ENCODE data around the gene FLNC.

The FLNC gene

GRCh38 chr7:128833148-128833945, 3.1 kb downstream of the FLNC start:
- DNase-seq, result peak; percentile 35

GRCh38 chr7:128833946-128834325, 3.7 kb downstream of the FLNC start:
- DNase-seq, result no peak

DNA sequence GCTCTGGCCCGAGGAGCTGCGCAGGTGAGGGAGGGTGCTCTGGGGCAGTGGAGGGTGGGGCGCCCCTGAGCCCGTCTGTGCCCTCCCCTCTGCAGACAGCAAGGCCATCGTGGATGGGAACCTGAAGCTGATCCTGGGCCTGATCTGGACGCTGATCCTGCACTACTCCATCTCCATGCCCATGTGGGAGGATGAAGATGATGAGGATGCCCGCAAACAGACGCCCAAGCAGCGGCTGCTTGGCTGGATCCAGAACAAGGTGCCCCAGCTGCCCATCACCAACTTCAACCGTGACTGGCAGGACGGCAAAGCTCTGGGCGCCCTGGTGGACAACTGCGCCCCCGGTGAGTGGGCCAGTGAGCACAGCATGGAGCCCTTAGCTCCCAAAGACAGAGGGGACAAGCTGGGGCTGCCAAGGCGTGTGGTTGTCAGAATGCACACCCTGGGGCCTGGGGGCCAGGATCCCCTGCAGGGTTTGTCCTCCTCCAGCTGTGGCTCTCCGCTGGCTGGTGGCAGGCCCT, 5.1 kb downstream of the FLNC start:
- DNase-seq, result no peak

DNA sequence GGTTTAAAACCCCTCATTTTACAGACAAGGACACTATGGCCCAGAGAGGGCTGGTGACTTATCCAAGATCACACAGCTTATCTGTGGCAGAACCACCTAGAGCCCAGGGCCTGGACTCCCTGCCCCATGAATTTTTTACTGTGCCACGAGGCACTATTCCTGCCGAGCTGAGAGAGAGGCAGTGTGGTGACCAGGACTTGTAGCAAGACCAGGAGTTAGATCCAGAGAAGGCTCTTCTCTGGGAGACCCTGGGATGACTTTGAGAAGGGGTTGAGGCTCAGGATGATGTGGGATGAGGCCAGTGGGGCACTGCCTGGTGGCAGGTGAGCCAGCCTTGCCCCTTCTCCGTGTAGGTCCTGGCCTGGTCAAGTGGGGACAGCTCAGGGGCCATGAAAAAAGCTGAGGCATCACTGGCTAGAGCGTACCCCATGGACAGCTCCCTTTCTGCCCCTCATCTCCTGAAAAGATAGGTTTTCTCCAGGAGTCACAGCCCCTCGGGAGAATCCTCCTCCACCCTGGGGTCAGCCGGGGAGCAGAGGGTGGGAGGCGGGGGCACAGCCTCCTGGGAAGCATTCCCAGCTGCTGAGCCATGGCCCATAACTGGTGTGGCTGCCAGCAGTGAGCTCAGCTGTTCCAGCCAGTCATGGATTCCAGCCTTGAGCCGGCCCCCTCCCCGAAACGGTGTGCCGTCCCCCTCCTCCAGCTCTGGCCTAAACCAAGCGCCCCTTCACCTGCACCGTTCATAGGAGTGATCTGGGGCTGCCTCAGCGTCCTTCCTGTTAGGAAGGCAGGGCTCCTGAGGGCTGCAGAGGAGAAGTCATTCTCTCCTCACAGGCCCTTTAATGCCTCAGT, 5.8 kb downstream of the FLNC start:
- DNase-seq, result no peak

- DNase-seq, result no peak
Measured at GRCh38 chr7:128836729-128837348, 6.6 kb downstream of the FLNC start.

- no peak for DNase-seq
Measured at GRCh38 chr7:128837521-128837921, 7.3 kb downstream of the FLNC start.

- DNase-seq, result no peak
Measured at GRCh38 chr7:128838109-128838779, 8.0 kb downstream of the FLNC start.

- no peak for DNase-seq
Measured at GRCh38 chr7:128838981-128839731, 8.9 kb downstream of the FLNC start.

GRCh38 chr7:128839751-128840177, 9.6 kb downstream of the FLNC start:
- no peak for DNase-seq

- DNase-seq, result no peak
Measured at GRCh38 chr7:128840326-128841170, 10.3 kb downstream of the FLNC start.

DNA sequence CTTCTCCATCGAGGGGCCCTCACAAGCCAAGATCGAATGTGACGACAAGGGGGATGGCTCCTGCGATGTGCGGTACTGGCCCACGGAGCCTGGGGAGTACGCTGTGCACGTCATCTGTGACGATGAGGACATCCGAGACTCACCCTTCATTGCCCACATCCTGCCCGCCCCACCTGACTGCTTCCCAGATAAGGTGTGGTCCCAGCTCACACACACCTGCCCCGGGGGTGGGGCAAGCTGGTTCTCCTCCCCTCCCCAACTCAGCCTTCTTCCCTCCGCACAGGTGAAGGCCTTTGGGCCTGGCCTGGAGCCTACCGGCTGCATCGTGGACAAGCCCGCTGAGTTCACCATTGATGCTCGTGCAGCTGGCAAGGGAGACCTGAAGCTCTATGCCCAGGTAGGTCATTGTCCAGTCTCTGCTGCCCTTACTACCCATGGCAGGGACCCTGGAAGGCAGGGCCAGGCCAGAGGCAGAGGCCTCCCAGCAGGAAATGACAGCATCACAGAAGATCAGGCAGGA, 11.0 kb downstream of the FLNC start:
- DNase-seq, result no peak

DNA sequence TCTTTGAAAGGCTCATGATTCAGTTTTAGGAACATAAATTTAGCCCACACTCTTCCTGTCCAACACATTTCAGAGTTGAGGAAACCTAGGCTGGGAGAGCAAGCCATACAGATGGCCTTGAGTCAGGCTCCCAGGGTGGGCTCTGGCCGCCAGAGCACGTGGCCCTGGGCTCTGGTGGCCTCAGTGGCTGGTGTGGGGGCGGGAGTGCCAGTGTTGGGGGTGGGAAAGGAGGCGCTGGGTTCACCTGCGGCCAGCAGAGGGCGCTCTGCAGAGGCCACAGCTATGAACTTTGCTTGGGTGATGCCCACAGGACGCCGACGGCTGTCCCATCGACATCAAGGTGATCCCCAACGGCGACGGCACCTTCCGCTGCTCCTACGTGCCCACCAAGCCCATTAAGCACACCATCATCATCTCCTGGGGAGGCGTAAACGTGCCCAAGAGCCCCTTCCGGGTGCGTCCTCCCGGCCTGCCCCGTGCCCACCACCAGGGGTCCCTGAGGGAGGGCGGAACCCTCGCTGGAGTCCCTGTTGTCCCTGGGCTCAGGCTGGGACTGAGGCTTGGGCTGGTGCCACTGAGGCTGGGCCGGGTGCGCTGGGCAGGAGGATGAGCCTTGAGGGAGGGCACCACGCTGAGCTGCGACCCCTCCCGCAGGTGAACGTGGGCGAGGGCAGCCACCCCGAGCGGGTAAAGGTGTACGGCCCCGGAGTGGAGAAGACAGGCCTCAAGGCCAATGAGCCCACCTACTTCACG, 11.9 kb downstream of the FLNC start:
- no peak for DNase-seq

DNA sequence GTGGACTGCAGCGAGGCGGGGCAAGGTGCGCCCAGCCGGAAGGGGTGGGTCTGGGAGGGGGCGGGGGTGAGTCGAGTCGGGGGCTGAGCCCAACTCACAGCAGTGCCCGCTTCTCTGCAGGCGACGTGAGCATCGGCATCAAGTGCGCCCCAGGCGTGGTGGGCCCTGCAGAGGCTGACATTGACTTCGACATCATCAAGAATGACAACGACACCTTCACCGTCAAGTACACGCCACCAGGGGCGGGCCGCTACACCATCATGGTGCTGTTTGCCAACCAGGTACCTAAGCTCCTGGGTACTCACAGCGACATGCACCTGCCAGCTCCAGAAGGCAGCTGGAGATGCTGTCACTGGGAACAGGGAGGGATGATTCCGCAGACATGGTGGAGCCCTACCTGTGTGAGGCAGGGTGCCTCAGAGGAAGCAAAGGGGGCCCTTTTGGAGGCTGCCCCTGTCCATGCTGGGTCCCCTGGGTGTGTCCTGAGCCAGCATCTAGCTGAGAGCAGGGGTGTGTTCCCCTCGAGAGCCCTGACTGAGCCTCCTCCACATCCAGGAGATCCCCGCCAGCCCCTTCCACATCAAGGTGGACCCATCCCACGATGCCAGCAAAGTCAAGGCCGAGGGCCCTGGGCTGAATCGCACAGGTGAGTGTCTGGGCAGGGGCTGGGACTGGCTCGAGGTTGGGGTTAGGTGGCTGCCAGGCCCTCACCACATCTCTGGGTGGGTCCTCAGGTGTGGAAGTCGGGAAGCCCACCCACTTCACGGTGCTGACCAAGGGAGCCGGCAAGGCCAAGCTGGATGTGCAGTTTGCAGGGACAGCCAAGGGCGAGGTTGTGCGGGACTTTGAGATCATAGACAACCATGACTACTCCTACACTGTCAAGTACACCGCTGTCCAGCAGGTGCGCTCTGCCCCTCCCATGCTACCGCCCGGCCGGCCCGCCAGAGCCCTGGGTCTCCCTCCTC, 12.8 kb downstream of the FLNC start:
- DNase-seq, result no peak

DNA sequence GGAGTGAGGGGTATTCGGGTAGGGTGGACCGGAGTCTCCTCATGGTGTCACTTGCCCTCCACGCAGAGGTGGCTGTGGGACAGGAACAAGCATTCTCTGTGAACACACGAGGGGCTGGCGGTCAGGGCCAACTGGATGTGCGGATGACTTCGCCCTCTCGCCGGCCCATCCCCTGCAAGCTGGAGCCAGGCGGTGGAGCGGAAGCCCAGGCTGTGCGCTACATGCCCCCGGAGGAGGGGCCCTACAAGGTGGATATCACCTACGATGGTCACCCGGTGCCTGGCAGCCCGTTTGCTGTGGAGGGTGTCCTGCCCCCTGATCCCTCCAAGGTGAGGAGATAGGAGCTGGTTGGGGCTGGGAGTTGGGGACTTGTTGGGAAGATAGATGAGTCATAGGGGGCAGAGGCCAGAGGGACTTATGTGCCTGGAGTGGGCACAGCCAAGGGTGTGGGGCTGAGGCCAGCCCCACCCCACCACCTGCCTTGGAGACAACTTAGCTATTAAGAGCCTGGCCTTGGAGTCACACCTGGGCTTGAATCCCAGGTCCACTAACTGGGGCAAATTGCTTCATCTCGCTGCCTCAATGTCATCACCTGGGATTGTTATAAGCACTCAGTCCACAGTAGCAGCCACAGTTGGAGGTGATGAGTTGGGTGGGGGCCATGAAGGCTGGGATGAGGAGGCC, 13.9 kb downstream of the FLNC start:
- DNase-seq, result no peak

DNA sequence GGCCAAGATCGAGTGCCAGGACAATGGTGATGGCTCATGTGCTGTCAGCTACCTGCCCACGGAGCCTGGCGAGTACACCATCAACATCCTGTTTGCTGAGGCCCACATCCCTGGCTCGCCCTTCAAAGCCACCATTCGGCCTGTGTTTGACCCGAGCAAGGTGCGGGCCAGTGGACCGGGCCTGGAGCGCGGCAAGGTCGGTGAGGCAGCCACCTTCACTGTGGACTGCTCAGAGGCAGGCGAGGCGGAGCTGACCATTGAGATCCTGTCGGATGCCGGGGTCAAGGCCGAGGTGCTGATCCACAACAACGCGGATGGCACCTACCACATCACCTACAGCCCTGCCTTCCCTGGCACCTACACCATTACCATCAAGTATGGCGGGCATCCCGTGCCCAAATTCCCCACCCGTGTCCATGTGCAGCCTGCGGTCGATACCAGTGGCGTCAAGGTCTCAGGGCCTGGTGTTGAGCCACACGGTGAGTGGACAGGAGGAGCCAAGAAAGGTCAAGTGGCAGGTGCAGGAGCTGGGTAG, 14.6 kb downstream of the FLNC start:
- DNase-seq, result no peak

GRCh38 chr7:128845475-128845874, 15.3 kb downstream of the FLNC start:
- no peak for DNase-seq

DNA sequence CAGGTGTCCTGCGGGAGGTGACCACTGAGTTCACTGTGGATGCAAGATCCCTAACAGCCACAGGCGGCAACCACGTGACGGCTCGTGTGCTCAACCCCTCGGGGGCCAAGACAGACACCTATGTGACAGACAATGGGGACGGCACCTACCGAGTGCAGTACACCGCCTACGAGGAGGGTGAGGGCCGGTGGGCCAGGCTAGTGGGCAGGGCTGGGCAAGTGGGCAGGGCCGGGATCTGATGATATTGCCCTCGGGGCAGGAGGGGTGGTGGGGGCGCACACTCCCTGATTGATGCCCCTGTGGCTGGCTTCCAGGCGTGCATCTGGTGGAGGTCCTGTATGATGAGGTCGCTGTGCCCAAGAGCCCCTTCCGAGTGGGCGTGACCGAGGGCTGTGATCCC, 15.8 kb downstream of the FLNC start:
- no peak for DNase-seq

Data from GOT3 (cell line).